HG03064 (cell line): ENCODE results near the gene ELOB.

Experiments used
- ATAC-seq: cut with Tn5 transposase; IDR thresholded peaks from one replicate; pipeline ENCODE4 v1.9.1; 2021; ENCODE audit warnings: low read depth; ENCODE audit not compliant: unreplicated experiment

ELOB gene

DNA sequence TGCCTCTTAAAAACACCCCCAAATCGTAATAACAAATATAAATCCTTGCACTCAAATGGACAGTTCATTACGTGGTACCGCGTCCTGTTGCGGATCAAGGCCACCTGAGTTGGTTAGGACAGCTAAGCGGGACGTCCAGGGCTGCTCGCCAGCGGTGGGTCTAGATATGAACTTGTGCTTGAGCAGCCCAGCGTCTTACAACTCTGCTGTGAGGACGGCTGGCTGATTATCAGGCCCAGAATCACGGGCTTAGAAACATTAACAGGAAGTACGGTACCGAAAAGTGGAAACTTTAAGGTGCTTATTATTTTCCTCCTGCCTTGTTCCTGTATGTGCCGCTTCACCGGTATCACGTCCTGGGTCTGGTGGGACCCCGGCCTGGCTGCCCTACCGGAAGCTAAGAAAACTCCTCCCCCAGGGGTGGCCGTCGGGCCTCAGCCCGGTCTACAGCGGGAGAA lies 25.5 kb downstream of the ELOB start:
- ATAC-seq: no peak

DNA sequence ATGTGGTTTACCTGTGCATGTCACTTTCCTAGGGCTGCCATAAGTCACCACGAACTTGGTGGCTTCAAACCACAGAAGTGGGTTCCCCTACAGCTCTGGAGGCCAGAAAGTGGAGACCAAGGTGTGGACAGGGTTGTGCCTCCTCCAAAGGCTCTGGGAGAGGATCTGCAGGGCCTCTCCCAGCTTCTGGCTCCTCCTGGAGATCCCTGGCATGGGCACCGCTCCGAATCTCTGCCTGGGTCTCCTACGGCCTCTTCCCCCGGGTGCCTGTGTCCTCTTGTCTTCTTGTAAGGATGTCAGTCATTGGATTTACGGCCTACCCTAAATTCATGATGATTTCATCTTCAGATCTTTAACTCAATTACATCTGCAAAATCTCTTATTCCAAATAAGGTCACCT lies 27.1 kb downstream of the ELOB start:
- ATAC-seq: no peak

DNA sequence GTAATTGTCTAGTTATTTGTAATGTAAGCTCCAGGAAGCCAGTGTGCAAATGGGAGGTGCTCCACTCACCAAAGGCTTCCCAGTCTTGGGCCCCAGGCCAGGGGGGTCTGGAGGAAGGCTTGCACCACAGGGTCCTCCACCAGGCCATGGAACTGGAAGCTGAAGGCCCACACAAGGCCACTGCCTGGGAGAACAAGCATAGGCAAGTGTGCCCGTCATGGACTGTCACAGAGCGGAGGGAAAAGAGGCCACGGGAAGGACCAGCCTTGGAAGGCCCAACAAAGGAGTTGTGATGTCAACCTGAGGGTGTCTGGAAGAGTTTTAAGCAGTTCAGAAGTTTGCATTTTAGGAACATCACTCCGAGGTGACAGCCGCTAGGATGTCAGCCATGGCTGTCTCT lies 27.6 kb downstream of the ELOB start:
- no peak for ATAC-seq

DNA sequence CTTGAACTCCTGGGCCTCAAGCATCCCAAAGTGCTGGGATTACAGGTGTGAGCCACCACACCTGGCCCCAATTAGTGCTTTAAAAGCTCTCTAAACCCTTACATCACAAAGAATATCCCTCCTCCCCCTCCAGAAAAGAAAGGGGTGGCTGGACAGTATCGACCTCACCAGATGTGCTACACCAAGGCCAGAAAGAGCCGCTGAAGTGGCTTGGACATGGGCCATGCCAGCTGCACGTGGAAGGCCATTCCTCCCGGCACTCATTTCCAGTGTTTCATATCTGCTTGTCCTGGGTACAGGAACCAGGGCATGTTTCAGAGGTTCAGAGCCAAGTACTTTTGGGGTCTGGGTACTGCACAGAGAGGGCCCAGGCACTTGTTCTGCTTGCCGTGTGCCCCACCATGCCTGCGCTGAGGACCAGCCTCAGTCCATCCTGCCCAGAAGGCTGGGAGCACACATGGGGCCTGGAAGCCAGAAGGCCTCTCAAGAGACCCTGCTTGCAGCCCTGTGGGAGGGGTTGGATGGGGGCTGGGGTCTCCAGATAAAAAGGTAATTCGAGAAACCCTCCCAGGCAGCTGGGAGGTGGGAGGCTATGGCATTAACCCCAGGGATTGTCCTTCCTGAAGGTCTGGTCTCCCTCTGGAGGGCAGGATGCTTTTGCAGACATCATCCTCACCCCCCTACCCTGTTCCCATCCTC lies 28.2 kb downstream of the ELOB start:
- no peak for ATAC-seq

DNA sequence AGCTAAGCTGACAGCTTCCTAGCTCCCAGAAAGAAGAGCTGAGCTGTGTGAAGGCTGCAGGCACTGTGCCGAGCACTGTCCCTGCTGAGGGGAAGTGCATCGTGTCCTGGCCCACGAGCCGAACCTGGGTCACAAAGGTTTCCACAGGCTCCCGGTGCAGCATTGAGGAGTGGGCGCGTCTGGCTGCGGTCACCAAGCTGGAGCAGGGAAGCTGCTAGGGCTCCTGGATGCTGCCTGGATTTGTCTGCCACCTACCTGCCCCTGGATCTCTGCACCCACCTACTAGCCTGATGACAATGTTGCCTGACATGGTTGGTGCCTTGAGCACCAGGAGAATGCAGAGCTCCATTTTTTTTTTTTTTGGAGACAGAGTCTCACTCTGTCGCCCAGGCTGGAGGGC lies 31.1 kb downstream of the ELOB start:
- ATAC-seq: no peak

DNA sequence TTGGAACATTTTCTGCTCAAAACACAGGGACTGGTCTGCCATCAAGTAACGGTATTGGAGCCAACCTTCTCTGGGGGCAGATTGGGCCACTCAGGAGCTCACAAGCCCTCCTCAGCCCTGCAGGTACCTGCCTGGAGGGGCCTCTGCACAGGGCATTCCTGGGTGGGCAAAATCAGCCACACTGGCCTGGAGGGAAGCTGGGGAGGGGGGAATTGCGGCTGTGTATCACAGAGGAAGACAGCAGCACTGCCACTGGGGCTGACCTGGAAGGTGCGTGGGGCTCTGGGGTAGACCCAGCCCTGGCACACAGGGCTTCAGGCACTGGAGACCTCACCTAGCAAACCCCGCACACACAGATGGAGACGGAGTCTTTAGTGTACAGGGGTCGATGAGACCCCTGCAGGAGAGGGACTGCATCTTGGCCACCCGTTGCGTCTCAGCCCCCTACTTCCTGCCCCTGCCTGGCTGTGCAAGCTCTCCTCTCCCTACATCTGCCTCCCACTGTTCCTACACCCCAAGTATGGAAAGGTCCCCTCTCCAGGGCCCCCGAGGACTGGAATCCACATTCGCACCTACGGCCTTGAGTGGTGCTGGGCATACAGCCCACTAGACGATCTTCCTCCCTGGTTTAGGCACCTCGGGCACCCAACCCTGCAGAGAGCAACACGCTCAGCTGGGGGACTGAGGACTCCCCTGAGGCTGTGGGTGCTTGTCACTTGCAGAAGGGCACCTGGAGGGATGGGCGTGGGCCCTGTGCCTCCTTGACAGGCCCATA lies 31.8 kb downstream of the ELOB start:
- ATAC-seq: no peak

DNA sequence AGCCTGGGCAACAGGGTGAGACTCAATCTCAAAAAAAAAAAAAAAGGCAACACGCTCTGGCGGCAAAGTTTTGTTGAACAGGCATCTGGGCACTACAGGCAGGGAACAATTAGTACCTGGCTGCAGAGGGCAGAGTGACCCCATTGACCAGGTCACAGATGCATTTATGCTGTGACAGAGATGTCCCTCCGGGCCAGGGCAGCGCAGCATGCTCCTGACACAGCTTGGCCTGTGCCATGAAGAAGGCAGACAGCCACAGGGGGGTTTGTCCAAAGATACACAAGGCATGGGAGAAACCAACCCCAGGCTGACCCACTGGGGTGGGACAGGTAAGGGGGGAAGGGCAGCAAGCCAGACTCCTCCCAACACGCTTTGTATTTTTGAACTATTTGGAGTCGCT lies 32.4 kb downstream of the ELOB start:
- no peak for ATAC-seq

DNA sequence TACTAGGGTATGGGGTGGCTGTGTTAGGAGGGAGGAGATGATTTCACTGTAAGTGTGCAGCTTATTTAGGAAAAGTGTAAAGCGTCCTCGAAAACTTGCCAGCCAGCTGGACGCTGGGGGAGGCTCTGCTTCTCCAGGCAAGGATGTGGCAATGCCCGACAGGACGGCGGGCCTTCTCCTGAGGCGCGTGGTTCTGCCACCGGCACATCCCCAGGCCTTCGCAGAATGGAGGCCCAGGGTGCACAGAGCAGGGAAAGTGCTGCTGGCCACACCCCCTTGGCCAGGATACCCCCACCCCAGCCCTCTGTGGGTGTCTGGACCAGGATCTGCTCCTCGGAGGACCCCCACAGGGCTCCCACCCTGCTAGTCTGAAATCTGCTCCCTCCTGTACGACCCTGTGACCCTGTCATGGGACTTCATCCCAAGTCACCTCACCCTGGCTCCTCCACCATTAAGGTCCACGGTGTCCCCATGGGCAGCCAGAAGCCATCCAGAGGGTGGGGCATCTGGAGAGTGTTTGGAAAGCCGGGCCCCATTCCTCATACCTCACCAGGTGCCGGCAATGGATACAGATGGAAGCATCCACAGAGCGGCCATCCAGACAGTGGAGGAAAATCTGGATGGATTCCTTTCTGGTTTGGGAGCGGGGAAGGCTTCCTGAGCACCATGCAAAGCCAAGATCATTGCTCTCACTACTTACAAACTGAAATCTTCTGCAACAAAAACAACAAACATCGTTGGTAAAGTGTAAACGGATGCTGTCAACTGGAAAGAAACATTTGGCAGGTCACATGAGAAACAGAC lies 33.9 kb downstream of the ELOB start:
- ATAC-seq: no peak

DNA sequence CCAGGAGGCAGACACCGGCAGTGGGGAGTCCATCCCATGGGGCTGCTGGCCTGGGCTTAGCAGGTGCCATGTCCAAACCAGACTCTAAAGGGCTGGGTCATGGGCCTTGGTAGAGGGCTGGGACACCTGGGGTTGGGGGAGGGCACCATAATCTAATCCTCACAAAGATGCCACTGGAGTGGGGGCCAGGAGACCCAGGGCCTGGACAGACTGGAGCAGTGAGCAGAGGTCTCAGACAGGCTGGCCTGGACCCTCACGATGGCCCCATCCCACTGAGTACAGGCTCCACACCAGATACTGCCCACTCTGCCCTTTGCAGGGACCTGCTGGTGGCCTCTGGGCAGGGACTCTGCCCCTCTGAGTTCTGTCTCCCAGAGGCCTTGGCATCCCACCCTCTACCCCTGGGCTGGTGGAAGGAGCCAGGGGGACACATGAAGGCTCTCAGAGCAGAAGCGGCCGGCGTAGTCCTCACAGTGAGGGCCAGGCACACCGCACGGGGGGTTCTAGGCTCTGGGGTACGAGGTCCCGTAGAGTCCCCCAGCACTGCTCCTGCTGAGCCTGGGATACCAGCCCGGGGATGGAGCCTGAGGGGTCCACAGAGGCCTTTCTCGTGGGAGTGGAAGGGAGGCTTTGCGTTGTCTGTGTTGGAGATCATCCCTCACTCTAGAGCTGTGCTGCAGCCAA lies 34.6 kb downstream of the ELOB start:
- no peak for ATAC-seq

DNA sequence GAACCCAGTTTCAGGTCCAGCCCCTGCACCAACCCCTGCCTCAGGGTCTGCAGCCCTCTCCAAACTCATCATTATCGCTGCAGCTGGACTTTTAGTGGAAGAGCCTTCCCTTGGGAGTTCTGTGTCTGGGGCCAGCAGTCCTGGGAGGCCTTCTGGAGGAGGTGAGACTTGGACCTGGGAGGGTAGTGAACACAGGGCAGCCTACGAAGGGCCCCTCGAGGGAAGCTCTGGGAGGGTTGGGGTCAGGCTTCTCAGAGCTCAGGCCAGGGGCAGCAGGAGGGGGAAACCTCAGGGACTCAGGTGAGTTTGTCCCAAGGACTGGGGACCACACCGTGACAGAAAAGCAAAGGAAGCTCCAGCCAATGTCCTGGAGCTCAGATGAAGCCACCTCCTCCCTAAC lies 35.9 kb downstream of the ELOB start:
- no peak for ATAC-seq

DNA sequence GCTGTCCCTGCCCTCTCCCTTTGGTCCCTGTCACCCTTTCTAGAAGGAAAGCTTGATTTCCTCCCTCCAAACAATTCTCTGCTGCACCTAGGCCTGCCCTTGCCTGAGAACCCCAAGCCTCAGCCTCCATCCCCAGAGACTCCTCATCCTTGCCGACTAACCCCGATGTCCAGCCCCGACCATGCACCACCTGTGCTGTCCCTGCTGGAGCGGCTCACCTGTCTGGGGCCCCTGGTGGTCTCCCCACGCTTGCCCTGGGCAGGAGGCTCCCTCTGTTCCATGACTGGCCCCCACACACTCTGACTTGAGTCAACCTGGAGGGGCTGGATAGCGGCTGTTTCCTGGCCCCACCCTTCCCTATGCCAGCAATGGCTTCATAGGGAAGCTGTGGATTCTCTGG lies 36.6 kb downstream of the ELOB start:
- ATAC-seq: no peak

DNA sequence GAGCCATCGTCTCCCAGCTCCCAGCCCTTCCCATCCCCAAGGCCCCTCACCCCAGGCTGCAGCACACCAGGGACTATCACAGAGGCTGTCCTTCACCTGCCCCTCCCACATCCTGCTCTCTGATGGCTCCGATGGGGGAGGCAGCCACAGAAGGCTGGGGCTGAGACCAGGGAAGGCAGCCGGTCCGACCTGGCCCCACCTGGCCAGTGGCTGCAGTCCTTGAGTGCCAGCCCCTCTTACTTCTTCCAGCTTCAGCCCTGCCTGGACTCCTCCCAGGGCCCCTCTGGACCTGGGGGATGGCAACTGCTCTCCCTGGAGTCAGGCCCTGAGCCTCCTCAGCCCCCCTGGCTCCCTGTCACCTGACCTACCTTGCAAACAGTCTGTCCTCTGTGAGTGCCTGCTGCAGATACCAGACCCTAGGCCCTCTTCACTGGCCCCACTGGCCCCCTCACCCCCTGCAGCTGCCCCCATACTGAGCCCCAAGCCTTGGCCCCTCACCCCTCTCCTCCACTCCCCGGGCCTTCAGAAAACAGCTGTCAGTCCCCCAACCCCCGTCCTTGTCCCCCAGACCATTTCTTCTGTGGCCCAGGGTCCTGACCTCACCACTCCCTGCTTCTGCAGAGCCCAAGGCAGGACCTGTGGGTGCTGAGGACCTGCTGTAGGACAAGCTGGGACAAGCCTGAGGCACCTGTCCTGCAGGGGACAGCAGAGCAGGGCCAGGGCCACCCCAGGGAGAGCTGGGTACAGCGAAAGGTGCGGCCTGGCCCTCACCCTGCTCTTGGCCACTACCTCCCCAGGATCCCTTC lies 37.3 kb downstream of the ELOB start:
- ATAC-seq: no peak

DNA sequence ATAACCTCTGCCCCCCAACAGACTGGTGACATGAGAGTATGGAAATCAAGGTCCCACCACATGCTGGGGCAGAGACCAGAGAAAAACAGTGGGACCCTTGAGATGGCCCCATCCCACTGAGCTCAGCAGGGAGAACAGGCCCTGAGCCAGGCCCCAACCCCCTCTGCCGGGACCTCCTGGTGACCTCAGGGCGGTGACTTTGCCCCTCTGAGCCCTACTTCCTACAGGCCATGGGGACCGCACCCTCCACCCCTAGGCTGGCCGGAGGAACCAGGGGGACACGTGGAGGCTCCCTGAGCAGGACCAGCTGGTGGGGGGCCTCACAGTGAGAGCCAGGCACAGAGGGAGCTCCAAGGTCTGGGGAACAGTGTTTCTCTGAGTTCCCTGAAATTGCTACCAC lies 38.5 kb downstream of the ELOB start:
- ATAC-seq: no peak

DNA sequence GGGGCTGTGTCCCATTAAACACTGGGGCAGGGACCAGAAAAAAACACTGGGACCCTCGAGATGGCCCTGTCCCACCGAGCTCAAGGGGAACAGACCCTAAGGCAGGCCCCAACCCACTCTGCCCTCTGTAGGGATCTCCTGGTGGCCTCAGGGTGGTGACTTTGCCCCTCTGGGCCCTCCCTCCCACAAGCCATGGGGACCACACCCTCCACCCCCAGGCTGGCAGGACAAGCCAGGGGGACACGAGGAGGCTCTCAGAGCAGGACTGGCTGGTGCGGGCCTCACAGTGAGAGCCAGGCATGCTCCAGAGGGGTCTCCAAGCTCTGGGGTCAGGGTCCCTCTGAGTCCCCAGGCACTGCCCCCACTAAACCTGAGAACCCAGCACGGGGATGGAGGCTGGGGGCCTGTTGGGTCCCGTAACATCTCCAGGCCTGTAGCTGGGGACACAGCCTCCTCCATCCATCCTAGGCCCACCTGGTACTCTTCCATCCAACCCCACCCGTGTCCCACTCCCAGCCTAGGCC lies 39.1 kb downstream of the ELOB start:
- ATAC-seq: no peak

DNA sequence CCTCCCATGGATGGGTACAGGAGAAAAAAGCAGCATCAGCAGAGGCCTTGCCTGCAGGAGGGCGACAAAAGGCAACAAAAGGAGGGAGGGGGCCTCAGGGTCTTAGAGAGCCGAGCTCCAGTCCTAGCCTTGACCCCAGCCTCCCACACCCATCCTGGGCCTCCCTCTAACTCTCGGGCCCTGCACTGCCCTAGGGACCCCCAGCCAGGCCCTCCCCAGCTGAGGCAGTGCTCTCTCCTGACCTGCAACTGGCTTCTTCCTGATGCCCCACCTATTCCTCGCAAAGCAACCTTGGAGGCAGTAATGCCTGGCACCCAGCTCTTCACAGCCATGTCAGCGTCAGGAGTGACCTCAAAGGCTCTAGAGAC lies 39.9 kb downstream of the ELOB start:
- no peak for ATAC-seq

DNA sequence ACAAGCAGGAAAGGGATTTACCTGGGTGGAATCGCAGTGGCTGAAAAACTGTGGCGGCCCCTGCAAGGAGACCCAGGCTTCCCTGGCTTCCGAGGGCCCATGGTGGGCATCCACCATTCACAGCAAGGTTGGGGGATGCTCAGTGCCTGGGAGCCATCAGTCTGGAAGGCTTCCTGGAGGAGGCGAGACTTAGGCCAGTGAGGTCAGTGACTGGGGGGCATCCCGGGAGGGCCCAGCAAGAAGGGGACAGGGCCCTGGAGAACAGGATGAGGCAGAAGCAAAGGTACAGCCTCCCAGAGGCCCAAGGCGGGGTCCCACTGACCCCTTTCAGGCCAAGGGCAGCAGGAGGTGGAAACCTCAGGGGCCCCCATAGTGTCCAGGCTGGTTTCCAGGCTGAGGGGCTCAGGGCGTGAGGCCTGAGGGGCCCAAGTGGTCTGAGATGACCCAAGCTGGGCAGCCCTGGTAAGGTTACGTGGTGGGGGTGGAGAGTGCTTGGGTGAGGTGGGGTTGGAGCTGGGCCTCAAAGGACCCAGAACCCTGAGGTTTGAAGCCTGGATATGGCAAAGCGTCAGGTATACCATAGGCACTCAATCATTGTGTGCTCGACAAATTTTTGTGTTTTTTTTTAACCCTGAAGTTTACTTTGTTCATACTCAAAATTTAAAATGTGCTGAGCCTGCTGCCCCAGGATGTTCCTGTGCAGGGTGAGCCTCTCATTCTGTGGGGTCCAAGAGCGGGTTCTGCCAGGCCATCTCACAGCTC lies 40.4 kb downstream of the ELOB start:
- ATAC-seq: no peak

DNA sequence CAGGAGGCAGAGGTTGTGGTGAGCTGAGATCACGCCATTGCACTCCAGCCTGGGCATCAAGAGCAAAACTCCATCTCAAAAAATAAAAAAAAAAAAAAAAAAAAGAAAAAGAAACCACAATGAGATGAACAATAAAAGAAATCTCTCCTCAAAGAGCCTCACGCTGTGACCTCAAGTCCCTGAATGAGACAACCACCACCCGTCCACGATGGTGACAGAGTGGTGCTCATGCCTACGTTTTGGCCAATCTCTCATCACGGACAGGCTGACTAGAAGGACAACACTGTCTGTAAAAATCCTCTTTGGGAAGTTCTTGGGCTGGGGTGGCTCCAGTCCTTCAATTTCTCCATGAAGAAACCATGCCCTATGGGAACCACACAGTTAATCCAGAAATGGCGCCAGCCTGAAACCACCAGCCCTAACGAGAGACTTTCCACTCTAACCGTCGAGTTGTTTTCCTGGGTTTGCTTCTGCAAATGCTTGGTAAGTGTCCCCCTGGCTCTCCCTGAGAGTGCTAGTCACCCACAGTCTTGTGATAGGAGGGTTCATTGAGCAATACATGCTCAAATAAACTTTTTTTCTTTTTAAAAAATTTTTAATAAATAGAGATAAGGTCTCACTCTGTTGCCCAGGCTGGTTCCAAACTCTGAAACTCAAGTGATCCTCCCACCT lies 42.1 kb downstream of the ELOB start:
- no peak for ATAC-seq

DNA sequence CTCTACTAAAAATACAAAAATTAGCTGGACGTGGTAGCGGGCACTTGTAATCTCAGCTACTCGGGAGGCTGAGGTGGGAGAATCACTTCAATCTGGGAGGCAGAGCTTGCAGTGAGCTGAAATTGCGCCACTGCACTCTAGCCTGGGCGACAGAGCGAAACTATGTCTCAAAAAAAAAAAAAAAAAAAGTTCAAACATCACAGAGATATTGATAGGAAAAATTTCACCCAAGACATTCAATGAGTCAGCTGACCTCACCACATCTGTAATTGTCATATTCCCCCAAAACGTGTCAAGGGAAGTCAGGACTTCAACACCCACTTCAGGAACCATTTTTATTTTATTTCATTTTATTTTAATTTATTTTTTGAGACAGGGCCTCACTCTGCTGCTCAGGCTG lies 49.0 kb downstream of the ELOB start:
- ATAC-seq: no peak

DNA sequence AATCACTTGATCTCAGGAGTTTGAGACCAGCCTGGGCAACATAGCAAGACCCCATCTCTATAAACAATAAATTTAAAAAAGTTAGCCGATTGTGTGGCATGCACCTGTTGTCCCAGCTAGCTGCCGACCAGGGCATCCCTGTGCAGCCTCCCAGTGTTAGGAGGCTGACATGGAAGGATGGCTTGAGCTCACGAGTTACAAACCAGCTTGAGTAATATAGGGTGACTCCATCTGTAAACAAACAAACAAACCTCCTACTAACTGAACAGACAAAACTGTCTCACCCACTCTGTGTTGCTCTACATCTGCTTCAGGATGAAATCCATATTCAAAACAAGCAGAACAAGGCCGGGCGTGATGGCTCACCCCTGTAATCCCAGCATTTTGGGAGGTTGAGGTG lies 50.2 kb downstream of the ELOB start:
- no peak for ATAC-seq
